ENCODE measurements around the gene SUMF2.
"Not testable (repeated sequence)": the region's sequence is repeated elsewhere in the genome, so short reads cannot be mapped to it uniquely, and the experiment has no call there.

SUMF2 gene

GRCh38 chr7:56063500-56063881 is 595 bp upstream of the SUMF2 start:
- no peak for DNase-seq (ENCODE audit: low read depth)

GRCh38 chr7:56066376-56066775 is 2.3 kb downstream of the SUMF2 start:
- DNase-seq (ENCODE audit: low read depth), result not testable (repeated sequence)

GRCh38 chr7:56074371-56074791 is 10.3 kb downstream of the SUMF2 start:
- peak; percentile 39 for DNase-seq (ENCODE audit: low read depth)

- DNase-seq (ENCODE audit: low read depth), result no peak
Observed at GRCh38 chr7:56077681-56078080, 13.6 kb downstream of the SUMF2 start.

- DNase-seq (ENCODE audit: low read depth), result no peak
Observed at GRCh38 chr7:56078196-56078595, 14.1 kb downstream of the SUMF2 start.

GRCh38 chr7:56079450-56080185 is 15.5 kb downstream of the SUMF2 start:
- no peak for DNase-seq (ENCODE audit: low read depth)

- DNase-seq (ENCODE audit: low read depth), result not testable (repeated sequence)
Observed at GRCh38 chr7:56080726-56081435, 16.8 kb downstream of the SUMF2 start.

- no peak for DNase-seq (ENCODE audit: low read depth)
Observed at GRCh38 chr7:56081626-56082340, 17.7 kb downstream of the SUMF2 start.

- no peak for DNase-seq (ENCODE audit: low read depth)
Observed at GRCh38 chr7:56083150-56083785, 19.2 kb downstream of the SUMF2 start.

- no peak for DNase-seq (ENCODE audit: low read depth)
Observed at GRCh38 chr7:56086761-56087160, 22.7 kb downstream of the SUMF2 start.

GRCh38 chr7:56087445-56087844 is 23.4 kb downstream of the SUMF2 start:
- no peak for DNase-seq (ENCODE audit: low read depth)

GRCh38 chr7:56091591-56091990 is 27.5 kb downstream of the SUMF2 start:
- no peak for DNase-seq (ENCODE audit: low read depth)

GRCh38 chr7:56092388-56092787 is 28.3 kb downstream of the SUMF2 start:
- DNase-seq (ENCODE audit: low read depth), result not testable (repeated sequence)

GRCh38 chr7:56092789-56093531 is 28.9 kb downstream of the SUMF2 start, which contains the start of gene PHKG1:
Gene PHKG1 (minus strand): TSS chr7:56092952. CDS start chr7:56088941, 4,011 bp downstream.
- no peak for DNase-seq (ENCODE audit: low read depth)

- no peak for DNase-seq (ENCODE audit: low read depth)
Observed at GRCh38 chr7:56097700-56098099, 33.6 kb downstream of the SUMF2 start.

GRCh38 chr7:56098187-56099008 is 34.3 kb downstream of the SUMF2 start:
- DNase-seq (ENCODE audit: low read depth), result not testable (repeated sequence)

- DNase-seq (ENCODE audit: low read depth), result no peak
Observed at GRCh38 chr7:56099653-56100052, 35.6 kb downstream of the SUMF2 start.

- DNase-seq (ENCODE audit: low read depth), result not testable (repeated sequence)
Observed at GRCh38 chr7:56104138-56104537, 40.1 kb downstream of the SUMF2 start.

- DNase-seq (ENCODE audit: low read depth), result no peak
Observed at GRCh38 chr7:56105508-56105907, 41.4 kb downstream of the SUMF2 start.

All from activated T-helper 9 cell treated with anti-CD3 and anti-CD28 coated beads, Interleukin-2, amount 50 U/mL, for 16 hours (primary cell).